GM23248 (cell line): Measurements from ENCODE around the gene PIRT.

ENCODE experiments used
- EZH2 ChIP-seq: fragments of 200-600 bp; sonication (generic); IDR thresholded peaks from 2 replicates; pipeline ENCODE4 v1.6.1; 2018; ENCODE audit warnings: antibody characterized with exemption, mild to moderate bottlenecking; ENCODE audit not compliant: insufficient read depth, poor library complexity, severe bottlenecking
- EZH2phosphoT487 ChIP-seq: fragments of 200-600 bp; sonication (generic); IDR thresholded peaks from 2 replicates; pipeline ENCODE4 v1.6.1; 2018; ENCODE audit warnings: antibody characterized with exemption, moderate library complexity, mild to moderate bottlenecking, low read depth; ENCODE audit not compliant: insufficient read depth

- TF ChIP-seq EZH2phosphoT487, result no peak
- no peak for TF ChIP-seq EZH2
These were observed 33.3 kb downstream of the PIRT start for GRCh38 chr17:10804546-10804945.
